ENCODE data around the gene GRID1. TPM values are rescaled to one million over a fixed set of nuclear protein-coding genes. Genes with fewer than 3 reads are reported as not detected.

The GRID1 gene
- total RNA-seq, 4 donors from 2014 or later: 0.03 to 2.7 (median 0.49) TPM

GRCh38 chr10:85602306-85602705 lies 764.3 kb downstream of the GRID1 start:
- no peak for TF ChIP-seq POLR2A (IDR thresholded peaks at IDR 0.05)
- no peak for TF ChIP-seq CTCF (IDR thresholded peaks at IDR 0.05)
- intact Hi-C loops (cut with DNase I): no loop called here
- Histone ChIP-seq H3K9me3 (no peaks in the 10 kb centered on the region), H3K36me3 (no peaks in the 10 kb centered on the region), H3K27ac (no peak overlapping the region), H3K4me3 (no peak overlapping the region), H3K27me3 (no peaks in the 10 kb centered on the region), H3K4me1 (no peaks in the 10 kb centered on the region)
- 93 to 100% methylated on average over 3 to 14 of the region's 18 CpGs for WGBS, 2 donors
- DNase-seq: no peak

- TF ChIP-seq POLR2A (IDR thresholded peaks at IDR 0.05): no peak
- TF ChIP-seq CTCF (IDR thresholded peaks at IDR 0.05): no peak
- Histone ChIP-seq H3K27me3 (no peaks in the 10 kb centered on the region), H3K9me3 (no peaks in the 10 kb centered on the region), H3K4me1 (no peaks in the 10 kb centered on the region), H3K27ac (no peak overlapping the region), H3K36me3 (no peaks in the 10 kb centered on the region), H3K4me3 (no peak overlapping the region)
- intact Hi-C loops (cut with DNase I): no loop called here
- WGBS, 2 donors: 57 to 87% methylated on average over 7 to 9 of the region's 9 CpGs
- DNase-seq: no peak
Observed at GRCh38 chr10:85601526-85601925, 765.1 kb downstream of the GRID1 start.

- intact Hi-C loops (cut with DNase I): no loop called here
- 30 to 77% methylated on average over 2 of the region's 2 CpGs for WGBS, 2 donors
- H3K27me3 ChIP-seq: no peaks in the 10 kb centered on the region
- no peak for TF ChIP-seq POLR2A (IDR thresholded peaks at IDR 0.05)
- TF ChIP-seq CTCF (IDR thresholded peaks at IDR 0.05): no peak
- H3K27ac ChIP-seq: no peak overlapping the region
- no peak overlapping the region for H3K4me3 ChIP-seq
- no peak for DNase-seq
- no peaks in the 10 kb centered on the region for H3K36me3 ChIP-seq
- H3K9me3 ChIP-seq: no peaks in the 10 kb centered on the region
- H3K4me1 ChIP-seq: no peaks in the 10 kb centered on the region
Observed at GRCh38 chr10:85600744-85601081, 765.9 kb downstream of the GRID1 start.

GRCh38 chr10:85600026-85600743 lies 766.4 kb downstream of the GRID1 start:
- no peak overlapping the region for H3K4me3 ChIP-seq

GRCh38 chr10:85599081-85599480 lies 767.5 kb downstream of the GRID1 start:
- intact Hi-C loops (cut with DNase I): no loop called here
- no peak overlapping the region for H3K27ac ChIP-seq
- no peaks in the 10 kb centered on the region for H3K36me3 ChIP-seq
- H3K4me1 ChIP-seq: no peaks in the 10 kb centered on the region
- no peaks in the 10 kb centered on the region for H3K27me3 ChIP-seq
- no peaks in the 10 kb centered on the region for H3K9me3 ChIP-seq
- no peak overlapping the region for H3K4me3 ChIP-seq
- WGBS, 2 donors: 59 to 76% methylated on average over 2 of the region's 2 CpGs
- TF ChIP-seq POLR2A (IDR thresholded peaks at IDR 0.05) (no peak), CTCF (IDR thresholded peaks at IDR 0.05) (no peak)
- DNase-seq: no peak

More at GRCh38 chr10:85600026-85600743, 766.4 kb downstream of the GRID1 start:
- H3K27ac ChIP-seq: no peak overlapping the region
- H3K4me1 ChIP-seq: no peaks in the 10 kb centered on the region
- no peak for TF ChIP-seq POLR2A (IDR thresholded peaks at IDR 0.05)
- no peak for TF ChIP-seq CTCF (IDR thresholded peaks at IDR 0.05)
- H3K27me3 ChIP-seq: no peaks in the 10 kb centered on the region
- H3K9me3 ChIP-seq: no peaks in the 10 kb centered on the region
- DNase-seq: no peak
- H3K36me3 ChIP-seq: no peaks in the 10 kb centered on the region
- 64 to 70% methylated on average over 5 of the region's 5 CpGs for WGBS, 2 donors
- intact Hi-C loops (cut with DNase I): no loop called here

Measured in esophagus squamous epithelium (tissue), 5 donors.